K562 (cell line): Measurements from ENCODE around the gene HMX2. TPM values are rescaled to one million over a fixed set of nuclear protein-coding genes. Genes with fewer than 3 reads are reported as not detected.

ENCODE experiments used
- BCOR ChIP-seq: fragments of 450-650 bp; IDR thresholded peaks from 2 replicates; pipeline ENCODE4 v1.6.1; 2016
- CAMTA2 ChIP-seq: fragments of 250-450 bp; sonication (Bioruptor Pico); conservative IDR thresholded peaks from 2 replicates; pipeline ENCODE4 v1.5.1; 2022
- CHD2 ChIP-seq: IDR thresholded peaks from 2 replicates; pipeline ENCODE4 v1.6.1; 2011; ENCODE audit warnings: low read depth, low read length
- CREB1 ChIP-seq, 2 experiments: sonication (generic) in 1 of 2; formaldehyde crosslinking in 1 of 2; IDR thresholded peaks; 2 replicates each; pipeline versions ENCODE4 v1.6.1 to v1.8.0; 2012 to 2022; ENCODE audit warnings: inconsistent platforms in 1 of 2, mild to moderate bottlenecking in 1 of 2, missing genetic modification reagents in 1 of 2, moderate library complexity in 1 of 2
- CREM ChIP-seq: IDR thresholded peaks from 2 replicates; pipeline ENCODE4 v1.6.1; 2014; ENCODE audit warnings: antibody characterized with exemption, low read depth
- JUNB ChIP-seq: fragments of 450-650 bp; formaldehyde crosslinking; conservative IDR thresholded peaks from 2 replicates; pipeline ENCODE4 v1.4.0; 2020; ENCODE audit warnings: mild to moderate bottlenecking
- JUND ChIP-seq, 2 experiments: IDR thresholded peaks; 2 replicates in 1 of 2; 3 replicates in 1 of 2; pipeline ENCODE4 v1.6.1; 2011; ENCODE audit warnings: borderline replicate concordance in 2 of 2, low read depth in 2 of 2, low read length in 2 of 2, improper control_type of control experiment in 1 of 2, missing biosample characterization in 1 of 2, missing genetic modification characterization in 1 of 2, missing genetic modification reagents in 1 of 2
- MAFF ChIP-seq: IDR thresholded peaks from 2 replicates; pipeline ENCODE4 v1.6.1; 2012; ENCODE audit warnings: low read length, improper control_type of control experiment
- NCOA1 ChIP-seq: fragments of 450-650 bp; IDR thresholded peaks from 2 replicates; pipeline ENCODE4 v1.6.1; 2016; ENCODE audit warnings: low read depth
- POLR2G ChIP-seq: fragments of 200-400 bp; formaldehyde crosslinking; IDR thresholded peaks from 2 replicates; pipeline ENCODE4 v1.6.1; 2017; ENCODE audit warnings: low read depth, mild to moderate bottlenecking, antibody characterized with exemption, low read length, moderate library complexity
- SMAD4 ChIP-seq: fragments of 250-450 bp; sonication (Bioruptor Pico); conservative IDR thresholded peaks from 2 replicates; pipeline ENCODE4 v1.8.0; 2021; ENCODE audit warnings: inconsistent platforms, mild to moderate bottlenecking, moderate library complexity
- SOX6 ChIP-seq: fragments of 450-650 bp; IDR thresholded peaks from 2 replicates; pipeline ENCODE4 v1.6.1; 2014; ENCODE audit warnings: mild to moderate bottlenecking
- SRSF7 ChIP-seq: fragments of 200-400 bp; formaldehyde crosslinking; optimal IDR thresholded peaks from 2 replicates; pipeline ENCODE3; 2017; ENCODE audit warnings: mild to moderate bottlenecking, low read depth, low read length
- TCFL5 ChIP-seq: fragments of 250-450 bp; sonication (Bioruptor Pico); conservative IDR thresholded peaks from 2 replicates; pipeline ENCODE4 v1.6.1; 2021; ENCODE audit warnings: mild to moderate bottlenecking, moderate library complexity, matching md5 sums
- ZFPM2 ChIP-seq: fragments of 250-450 bp; sonication (Bioruptor Pico); IDR thresholded peaks from 2 replicates; pipeline ENCODE4 v1.5.1; 2022; ENCODE audit warnings: mild to moderate bottlenecking
- ZNF143 ChIP-seq: sonication (generic); formaldehyde crosslinking; IDR thresholded peaks from 2 replicates; pipeline ENCODE4 v1.9.0; 2022; ENCODE audit warnings: mild to moderate bottlenecking, missing genetic modification reagents
- ZNF217 ChIP-seq: sonication (generic); formaldehyde crosslinking; IDR thresholded peaks from 2 replicates; pipeline ENCODE4 v1.8.0; 2022; ENCODE audit warnings: mild to moderate bottlenecking, missing genetic modification reagents
- ZNF347 ChIP-seq: fragments of 450-650 bp; formaldehyde crosslinking; IDR thresholded peaks from 2 replicates; pipeline ENCODE4 v1.4.0; 2020; ENCODE audit warnings: low read depth, mild to moderate bottlenecking, moderate library complexity
- ZNF507 ChIP-seq: conservative IDR thresholded peaks from 2 replicates; pipeline ENCODE4 v1.6.1; 2017; ENCODE audit warnings: missing genetic modification characterization, missing compliant biosample characterization
- polyA plus RNA-seq, 8 experiments: library from polyadenylated mRNA; depleted of rRNA in 4 of 8; stranded (reverse) in 5 of 8; unstranded in 3 of 8; fragments of >200 nt; fragmentation: Nextera tagmentation in 2 of 8; fragmentation: Illumina TruSeq in 1 of 8; extraction: Ambion mirVana in 2 of 8; extraction: Trizol in 1 of 8; gene quantifications; 2 replicates each; pipeline versions ENCODE4 v1.2.1 to v1.2.3, GENCODE V29; 2011 to 2014; ENCODE audit warnings: inconsistent platforms in 1 of 8, missing spikeins in 1 of 8
- total RNA-seq, 7 experiments: library from RNA; depleted of rRNA in 6 of 7; stranded (reverse); fragments of >200 nt in 6 of 7; fragmentation: Illumina TruSeq in 2 of 7; extraction: Trizol in 2 of 7; gene quantifications; 2 replicates each; pipeline versions ENCODE4 v1.2.1 to v1.2.3, GENCODE V29; 2011 to 2021; ENCODE audit warnings: low replicate concordance in 1 of 7
- TF ChIP-seq, protein P1 (sequence below): fragments of 250-450 bp; sonication (Bioruptor Pico); IDR thresholded peaks from 2 replicates; pipeline ENCODE4 v1.8.0; 2021; ENCODE audit warnings: moderate library complexity, mild to moderate bottlenecking, inconsistent platforms
- TF ChIP-seq, protein P2 (sequence below): fragments of 250-450 bp; sonication (Bioruptor Pico); IDR thresholded peaks from 2 replicates; pipeline ENCODE4 v1.5.0; 2021; ENCODE audit warnings: mild to moderate bottlenecking, moderate library complexity
- TF ChIP-seq, protein P3 (sequence below): fragments of 450-650 bp; IDR thresholded peaks from 2 replicates; pipeline ENCODE4 v1.6.1; 2014; ENCODE audit warnings: low read depth, mild to moderate bottlenecking, moderate library complexity, borderline replicate concordance

HMX2 gene
- total and polyA plus RNA-seq, 9 of the 15 experiments (the other 6 are each of a cell fraction or from before 2014, with no cell fraction given) = 0.07 to 0.58 (median 0.09) TPM; not detected in 2

DNA sequence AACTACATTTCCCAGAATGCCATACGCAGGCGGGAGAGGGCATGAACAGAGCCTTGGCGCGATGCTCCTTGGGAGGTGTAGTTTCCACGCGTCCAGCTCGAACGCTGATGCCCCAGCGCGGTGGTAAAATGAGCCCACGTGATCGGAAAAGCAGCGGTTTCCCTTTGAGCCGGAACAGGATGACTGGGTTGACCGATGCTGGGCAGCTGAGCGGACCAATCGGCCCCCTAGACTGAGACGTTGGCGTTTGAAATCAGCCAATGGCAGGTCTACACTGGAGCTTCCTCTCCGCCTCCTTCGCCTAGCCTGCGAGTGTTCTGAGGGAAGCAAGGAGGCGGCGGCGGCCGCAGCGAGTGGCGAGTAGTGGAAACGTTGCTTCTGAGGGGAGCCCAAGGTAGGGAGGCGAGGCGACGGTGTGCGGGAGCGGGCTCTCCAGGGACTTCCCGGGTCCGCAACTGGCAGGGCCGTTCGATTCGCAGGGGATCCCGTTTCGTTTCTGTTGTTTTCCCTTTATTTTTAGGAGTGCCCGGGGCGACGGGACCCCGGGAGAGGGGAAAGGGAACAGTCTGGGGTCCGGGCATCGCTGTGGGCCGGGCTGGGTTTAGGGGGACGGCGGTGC lies 6.3 kb downstream of the HMX2 start, which contains the start of gene BUB3 (continued):
- TF ChIP-seq, protein P1, sequence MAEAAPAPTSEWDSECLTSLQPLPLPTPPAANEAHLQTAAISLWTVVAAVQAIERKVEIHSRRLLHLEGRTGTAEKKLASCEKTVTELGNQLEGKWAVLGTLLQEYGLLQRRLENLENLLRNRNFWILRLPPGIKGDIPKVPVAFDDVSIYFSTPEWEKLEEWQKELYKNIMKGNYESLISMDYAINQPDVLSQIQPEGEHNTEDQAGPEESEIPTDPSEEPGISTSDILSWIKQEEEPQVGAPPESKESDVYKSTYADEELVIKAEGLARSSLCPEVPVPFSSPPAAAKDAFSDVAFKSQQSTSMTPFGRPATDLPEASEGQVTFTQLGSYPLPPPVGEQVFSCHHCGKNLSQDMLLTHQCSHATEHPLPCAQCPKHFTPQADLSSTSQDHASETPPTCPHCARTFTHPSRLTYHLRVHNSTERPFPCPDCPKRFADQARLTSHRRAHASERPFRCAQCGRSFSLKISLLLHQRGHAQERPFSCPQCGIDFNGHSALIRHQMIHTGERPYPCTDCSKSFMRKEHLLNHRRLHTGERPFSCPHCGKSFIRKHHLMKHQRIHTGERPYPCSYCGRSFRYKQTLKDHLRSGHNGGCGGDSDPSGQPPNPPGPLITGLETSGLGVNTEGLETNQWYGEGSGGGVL (CRISPR knock-in tag) = no peak
- TF ChIP-seq, protein P2, sequence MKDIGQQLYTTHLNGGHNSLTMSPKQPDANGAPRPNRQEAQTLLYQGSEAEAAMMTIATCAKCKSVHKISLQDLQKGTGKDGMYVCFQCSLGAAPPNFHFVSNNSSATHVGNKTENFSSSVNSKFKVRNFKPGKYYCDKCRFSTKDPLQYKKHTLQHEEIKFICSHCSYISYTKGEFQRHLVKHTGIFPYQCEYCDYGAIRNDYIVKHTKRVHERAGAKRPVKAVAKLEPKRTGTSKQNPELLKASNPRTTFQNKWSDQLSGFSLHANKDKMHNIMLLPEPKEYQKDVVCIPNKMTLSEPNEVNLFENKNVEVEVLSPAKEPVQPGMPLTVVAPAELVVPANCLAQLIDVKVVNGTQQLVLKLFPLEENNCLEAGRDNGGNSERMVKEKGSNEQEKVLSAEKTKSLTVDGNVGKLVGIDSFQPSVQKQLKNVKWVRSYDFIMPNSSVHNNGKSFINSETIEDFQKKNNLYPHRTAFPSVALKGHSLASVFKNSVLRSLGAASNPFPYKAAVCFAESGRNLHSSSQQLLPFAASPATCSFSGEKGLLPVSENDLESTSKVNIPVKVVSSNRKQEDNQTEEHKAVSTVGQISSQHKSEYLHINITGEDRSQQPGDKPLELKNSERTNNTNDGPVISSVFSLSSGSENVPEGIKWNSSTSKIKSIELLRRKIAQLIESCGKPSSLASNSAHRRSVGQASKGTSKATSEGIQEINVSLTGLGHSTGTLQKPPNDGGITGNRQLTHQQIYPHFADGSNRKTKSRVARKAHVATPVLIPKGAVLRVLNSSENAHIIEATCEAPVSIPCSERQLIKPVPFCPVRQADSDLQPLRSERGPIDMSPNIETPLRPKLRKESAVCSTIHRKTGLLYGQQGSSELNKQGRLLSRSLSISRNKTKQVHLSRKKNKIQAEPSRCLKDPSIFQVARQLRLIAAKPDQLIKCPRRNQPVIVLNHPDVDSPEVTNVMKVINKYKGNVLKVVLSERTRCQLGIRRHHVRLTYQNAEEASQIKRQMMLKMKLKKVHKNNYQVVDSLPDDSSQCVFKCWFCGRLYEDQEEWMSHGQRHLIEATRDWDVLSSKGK (CRISPR knock-in tag) = no peak
- no peak for TF ChIP-seq TCFL5 (CRISPR knock-in tag)
- 0 out of 2 replicates have a peak, but pooled peaks have one; percentile 12 for TF ChIP-seq SMAD4
- TF ChIP-seq NCOA1 = no peak
- no peak for TF ChIP-seq ZNF507 (tag)
- no peak for TF ChIP-seq BCOR
- TF ChIP-seq ZNF347 (CRISPR knock-in tag) = no peak
- TF ChIP-seq CREB1 (IDR thresholded peaks at IDR 0.05) = 0 out of 2 replicates have a peak, but pooled peaks have one; percentile 39
- peak; percentile 73; the same call in 1 of the 2 replicates for TF ChIP-seq CREB1 (CRISPR knock-in tag; IDR thresholded peaks at IDR 0.05)
- no peak for TF ChIP-seq JUNB
- no peak for TF ChIP-seq SOX6
- peak; percentile 91 for TF ChIP-seq CREM
- TF ChIP-seq JUND (IDR thresholded peaks at IDR 0.05; ENCODE audit: borderline replicate concordance, low read depth, low read length) = peak; percentile 30; the same call in 1 of the 2 replicates
- no peak; the same call in 2 of the 3 replicates for TF ChIP-seq JUND (tag; IDR thresholded peaks at IDR 0.05; ENCODE audit: borderline replicate concordance, low read depth, low read length)
- TF ChIP-seq ZNF143 (CRISPR knock-in tag) = peak; percentile 99
- TF ChIP-seq, protein P3, sequence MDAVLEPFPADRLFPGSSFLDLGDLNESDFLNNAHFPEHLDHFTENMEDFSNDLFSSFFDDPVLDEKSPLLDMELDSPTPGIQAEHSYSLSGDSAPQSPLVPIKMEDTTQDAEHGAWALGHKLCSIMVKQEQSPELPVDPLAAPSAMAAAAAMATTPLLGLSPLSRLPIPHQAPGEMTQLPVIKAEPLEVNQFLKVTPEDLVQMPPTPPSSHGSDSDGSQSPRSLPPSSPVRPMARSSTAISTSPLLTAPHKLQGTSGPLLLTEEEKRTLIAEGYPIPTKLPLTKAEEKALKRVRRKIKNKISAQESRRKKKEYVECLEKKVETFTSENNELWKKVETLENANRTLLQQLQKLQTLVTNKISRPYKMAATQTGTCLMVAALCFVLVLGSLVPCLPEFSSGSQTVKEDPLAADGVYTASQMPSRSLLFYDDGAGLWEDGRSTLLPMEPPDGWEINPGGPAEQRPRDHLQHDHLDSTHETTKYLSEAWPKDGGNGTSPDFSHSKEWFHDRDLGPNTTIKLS = peak; percentile 89
- no peak for TF ChIP-seq SRSF7
- no peak for TF ChIP-seq ZFPM2 (CRISPR knock-in tag)
- TF ChIP-seq CHD2 = peak; percentile 64; the same call in 1 of the 2 replicates
- TF ChIP-seq ZNF217 = no peak
- TF ChIP-seq CAMTA2 (CRISPR knock-in tag) = no peak
- no peak for TF ChIP-seq MAFF
- peak; percentile 97 for TF ChIP-seq POLR2G
